ENCODE data around the gene MPV17. TPM values are rescaled to one million over a fixed set of nuclear protein-coding genes. Genes with fewer than 3 reads are reported as not detected.

MPV17 gene
- total and polyA plus RNA-seq, 4 donors = 46.6 to 132 (median 116) TPM

GRCh38 chr2:27262379-27263286 is 60.3 kb downstream of the MPV17 start, which contains the start of gene SLC30A3:
Gene SLC30A3 (minus strand): TSS chr2:27263047. CDS start chr2:27262906, 141 bp downstream.
- Histone ChIP-seq H3K9me3 (ENCODE audit: control insufficient read depth, insufficient read depth, low read length) (no peaks in the 10 kb centered on the region), H3K4me1 (ENCODE audit: control insufficient read depth, insufficient read depth, low read length) (peaks cover 34% of the 10 kb centered on the region), H3K27ac (ENCODE audit: low read depth, low read length) (no peak within 1 kb of the TSS), H3K36me3 (ENCODE audit: control insufficient read depth, insufficient read depth, low read length) (peaks cover 8% of the 10 kb centered on the region), H3K4me3 (ENCODE audit: low read depth, low read length) (peak within 1 kb of the TSS; percentile 36), H3K27me3 (ENCODE audit: control insufficient read depth, insufficient read depth, low read length) (peaks cover 64% of the 10 kb centered on the region)
- DNase-seq (ENCODE audit: low read depth in 4 of 6, low spot score in 6 of 6) = peak in 4 of 6 donors; percentile 27 to 92 (median 60)
- under 1% methylated on average over 96 of the region's 96 CpGs for WGBS (ENCODE audit: insufficient coverage)

GRCh38 chr2:27261926-27262298 is 61.0 kb downstream of the MPV17 start:
- peaks cover 13% of the 10 kb centered on the region for H3K36me3 ChIP-seq (ENCODE audit: control insufficient read depth, insufficient read depth, low read length)
- H3K27ac ChIP-seq (ENCODE audit: low read depth, low read length) = no peak overlapping the region
- peaks cover 34% of the 10 kb centered on the region for H3K4me1 ChIP-seq (ENCODE audit: control insufficient read depth, insufficient read depth, low read length)
- under 1% methylated on average over 40 of the region's 40 CpGs for WGBS (ENCODE audit: insufficient coverage)
- no peak overlapping the region for H3K4me3 ChIP-seq (ENCODE audit: low read depth, low read length)
- no peak for DNase-seq (ENCODE audit: low read depth in 4 of 6, low spot score in 6 of 6)
- H3K9me3 ChIP-seq (ENCODE audit: control insufficient read depth, insufficient read depth, low read length) = no peaks in the 10 kb centered on the region
- peaks cover 60% of the 10 kb centered on the region for H3K27me3 ChIP-seq (ENCODE audit: control insufficient read depth, insufficient read depth, low read length)

DNA sequence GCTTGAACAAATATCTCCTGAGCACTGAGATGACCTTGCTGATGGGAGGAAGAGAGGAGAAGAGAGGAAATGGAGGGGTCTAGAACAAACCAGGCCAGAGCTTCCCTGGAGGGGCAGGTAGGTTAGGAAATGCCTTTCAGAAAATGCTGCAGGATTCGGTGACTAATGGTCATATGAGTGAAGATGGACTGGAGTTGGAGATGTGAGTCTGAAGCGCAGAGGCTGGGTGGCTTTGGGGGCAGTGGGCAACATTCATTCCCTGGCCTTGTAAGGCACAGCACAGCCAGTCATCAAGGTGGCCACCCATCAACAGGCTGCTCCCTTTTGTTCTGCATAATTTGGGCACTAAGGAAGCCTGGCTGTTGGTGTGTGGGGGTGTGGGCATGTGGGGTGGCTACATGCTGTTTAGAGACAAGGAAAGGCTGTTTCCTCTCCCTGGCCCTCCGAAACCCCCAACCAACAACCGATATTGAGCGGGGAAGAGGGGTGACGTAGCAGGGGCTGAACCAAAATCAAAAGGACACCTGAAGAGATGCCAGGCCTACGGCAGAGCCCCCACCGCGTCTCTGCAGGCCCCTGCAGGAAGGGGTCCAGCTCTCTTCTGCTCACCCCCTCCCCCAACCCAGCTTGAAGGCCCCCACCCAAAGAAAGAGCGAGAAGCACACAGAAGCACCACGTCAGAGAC is 61.5 kb downstream of the MPV17 start:
- Histone ChIP-seq H3K27ac (ENCODE audit: low read depth, low read length) (no peak overlapping the region), H3K4me1 (ENCODE audit: control insufficient read depth, insufficient read depth, low read length) (peaks cover 34% of the 10 kb centered on the region), H3K4me3 (ENCODE audit: low read depth, low read length) (no peak overlapping the region), H3K9me3 (ENCODE audit: control insufficient read depth, insufficient read depth, low read length) (no peaks in the 10 kb centered on the region), H3K27me3 (ENCODE audit: control insufficient read depth, insufficient read depth, low read length) (peaks cover 60% of the 10 kb centered on the region), H3K36me3 (ENCODE audit: control insufficient read depth, insufficient read depth, low read length) (peaks cover 15% of the 10 kb centered on the region)
- peak in 1 of 6 donors; percentile 51 for DNase-seq (ENCODE audit: low read depth in 4 of 6, low spot score in 6 of 6)
- 49% methylated on average over 6 of the region's 11 CpGs for WGBS (ENCODE audit: insufficient coverage)

Other genes with a start within 250 kb of the MPV17 start
- 10 to 100 TPM; 20.9 to 46.2 TPM for gene EMILIN1, start 244.5 kb downstream of the MPV17 start, total RNA-seq
- gene EMILIN1, start 244.5 kb downstream of the MPV17 start, polyA plus RNA-seq (ENCODE audit: insufficient read length in 2 of 2) = 10 to 100 TPM; 11.4 to 16.2 TPM
- gene KHK, start 236.3 kb downstream of the MPV17 start, total RNA-seq = 1 to 10 TPM; 4.1 to 6.0 TPM
- 10 to 100 TPM; 16.9 to 19.1 TPM for gene KHK, start 236.3 kb downstream of the MPV17 start, polyA plus RNA-seq (ENCODE audit: insufficient read length in 2 of 2)
- gene CGREF1, start 204.0 kb downstream of the MPV17 start, total RNA-seq = 10 to 100 TPM; 19.0 to 22.7 TPM
- 10 to 100 TPM; 48.0 to 55.3 TPM for gene CGREF1, start 204.0 kb downstream of the MPV17 start, polyA plus RNA-seq (ENCODE audit: insufficient read length in 2 of 2)
- under 1 TPM; 0.77 to 0.79 TPM for gene ABHD1, start 199.3 kb downstream of the MPV17 start, total RNA-seq
- 1 to 10 TPM; 2.5 to 2.9 TPM for gene ABHD1, start 199.3 kb downstream of the MPV17 start, polyA plus RNA-seq (ENCODE audit: insufficient read length in 2 of 2)
- gene PREB, start 188.5 kb downstream of the MPV17 start, total RNA-seq = 10 to 100 TPM; 27.1 to 48.4 TPM
- 10 to 100 TPM; 62.7 to 62.9 TPM for gene PREB, start 188.5 kb downstream of the MPV17 start, polyA plus RNA-seq (ENCODE audit: insufficient read length in 2 of 2)
- gene PRR30, start 183.7 kb downstream of the MPV17 start, total RNA-seq = not detected
- not detected for gene PRR30, start 183.7 kb downstream of the MPV17 start, polyA plus RNA-seq (ENCODE audit: insufficient read length in 2 of 2)
- under 1 TPM in 1 of 2 donors, not detected in 1; 0.06 TPM for gene TCF23, start 174.1 kb downstream of the MPV17 start, total RNA-seq
- under 1 TPM in 1 of 2 donors, not detected in 1; 0.14 TPM for gene TCF23, start 174.1 kb downstream of the MPV17 start, polyA plus RNA-seq (ENCODE audit: insufficient read length in 2 of 2)
- 100 to 1,000 TPM; 103 to 198 TPM for gene ATRAID, start 111.1 kb downstream of the MPV17 start, total RNA-seq
- 100 to 1,000 TPM in 1 of 2 donors, 10 to 100 TPM in 1; 93.3 to 110 TPM for gene ATRAID, start 111.1 kb downstream of the MPV17 start, polyA plus RNA-seq (ENCODE audit: insufficient read length in 2 of 2)
- 10 to 100 TPM; 41.4 to 68.4 TPM for gene SLC5A6, start 110.8 kb downstream of the MPV17 start, total RNA-seq
- 10 to 100 TPM; 50.1 to 68.6 TPM for gene SLC5A6, start 110.8 kb downstream of the MPV17 start, polyA plus RNA-seq (ENCODE audit: insufficient read length in 2 of 2)
- gene CAD, start 105.7 kb downstream of the MPV17 start, total RNA-seq = 10 to 100 TPM; 26.5 to 30.3 TPM
- gene CAD, start 105.7 kb downstream of the MPV17 start, polyA plus RNA-seq (ENCODE audit: insufficient read length in 2 of 2) = 10 to 100 TPM; 38.7 to 49.2 TPM
- gene SLC30A3, start 60.0 kb downstream of the MPV17 start, total RNA-seq = 1 to 10 TPM; 2.9 to 5.5 TPM
- 10 to 100 TPM; 18.6 to 30.2 TPM for gene SLC30A3, start 60.0 kb downstream of the MPV17 start, polyA plus RNA-seq (ENCODE audit: insufficient read length in 2 of 2)
- under 1 TPM; 0.22 to 0.50 TPM for gene DNAJC5G, start 47.7 kb downstream of the MPV17 start, total RNA-seq
- gene DNAJC5G, start 47.7 kb downstream of the MPV17 start, polyA plus RNA-seq (ENCODE audit: insufficient read length in 2 of 2) = 1 to 10 TPM in 1 of 2 donors, under 1 TPM in 1; 0.48 to 1.7 TPM
- gene TRIM54, start 40.7 kb downstream of the MPV17 start, total RNA-seq = under 1 TPM; 0.17 to 0.30 TPM
- gene TRIM54, start 40.7 kb downstream of the MPV17 start, polyA plus RNA-seq (ENCODE audit: insufficient read length in 2 of 2) = 1 to 10 TPM; 1.3 to 1.6 TPM
- 1 to 10 TPM in 1 of 2 donors, under 1 TPM in 1; 0.79 to 2.6 TPM for gene UCN, start 14.7 kb downstream of the MPV17 start, total RNA-seq
- gene UCN, start 14.7 kb downstream of the MPV17 start, polyA plus RNA-seq (ENCODE audit: insufficient read length in 2 of 2) = 1 to 10 TPM; 4.0 to 4.6 TPM
- gene GTF3C2, start 33.7 kb upstream of the MPV17 start, total RNA-seq = 10 to 100 TPM; 37.8 to 41.5 TPM
- 10 to 100 TPM; 44.5 to 60.5 TPM for gene GTF3C2, start 33.7 kb upstream of the MPV17 start, polyA plus RNA-seq (ENCODE audit: insufficient read length in 2 of 2)
- gene EIF2B4, start 47.2 kb upstream of the MPV17 start, total RNA-seq = 10 to 100 TPM; 15.5 to 37.1 TPM
- gene EIF2B4, start 47.2 kb upstream of the MPV17 start, polyA plus RNA-seq (ENCODE audit: insufficient read length in 2 of 2) = 10 to 100 TPM; 46.7 to 58.9 TPM
- 100 to 1,000 TPM in 1 of 2 donors, 10 to 100 TPM in 1; 66.2 to 112 TPM for gene SNX17, start 47.5 kb upstream of the MPV17 start, total RNA-seq
- gene SNX17, start 47.5 kb upstream of the MPV17 start, polyA plus RNA-seq (ENCODE audit: insufficient read length in 2 of 2) = 100 to 1,000 TPM in 1 of 2 donors, 10 to 100 TPM in 1; 88.5 to 103 TPM
- 10 to 100 TPM in 1 of 2 donors, 1 to 10 TPM in 1; 6.3 to 16.5 TPM for gene ZNF513, start 57.6 kb upstream of the MPV17 start, total RNA-seq
- 10 to 100 TPM; 32.6 to 35.3 TPM for gene ZNF513, start 57.6 kb upstream of the MPV17 start, polyA plus RNA-seq (ENCODE audit: insufficient read length in 2 of 2)
- gene PPM1G, start 86.5 kb upstream of the MPV17 start, total RNA-seq = 10 to 100 TPM; 40.2 to 69.8 TPM
- 10 to 100 TPM; 94.8 to 96.1 TPM for gene PPM1G, start 86.5 kb upstream of the MPV17 start, polyA plus RNA-seq (ENCODE audit: insufficient read length in 2 of 2)
- gene NRBP1, start 105.5 kb upstream of the MPV17 start, total RNA-seq = 10 to 100 TPM; 80.1 to 92.1 TPM
- 100 to 1,000 TPM; 119 to 133 TPM for gene NRBP1, start 105.5 kb upstream of the MPV17 start, polyA plus RNA-seq (ENCODE audit: insufficient read length in 2 of 2)
- under 1 TPM in 1 of 2 donors, not detected in 1; 0.72 TPM for gene KRTCAP3, start 119.3 kb upstream of the MPV17 start, total RNA-seq
- 1 to 10 TPM; 2.6 to 5.2 TPM for gene KRTCAP3, start 119.3 kb upstream of the MPV17 start, polyA plus RNA-seq (ENCODE audit: insufficient read length in 2 of 2)
- 10 to 100 TPM; 35.0 to 48.4 TPM for gene IFT172, start 166.6 kb upstream of the MPV17 start, total RNA-seq
- 10 to 100 TPM; 40.1 to 68.0 TPM for gene IFT172, start 166.6 kb upstream of the MPV17 start, polyA plus RNA-seq (ENCODE audit: insufficient read length in 2 of 2)
- gene FNDC4, start 172.1 kb upstream of the MPV17 start, total RNA-seq = 10 to 100 TPM; 42.5 to 50.8 TPM
- gene FNDC4, start 172.1 kb upstream of the MPV17 start, polyA plus RNA-seq (ENCODE audit: insufficient read length in 2 of 2) = 100 to 1,000 TPM; 134 to 137 TPM
- under 1 TPM; 0.20 to 0.77 TPM for gene GCKR, start 173.7 kb upstream of the MPV17 start, total RNA-seq
- 1 to 10 TPM; 1.7 to 2.9 TPM for gene GCKR, start 173.7 kb upstream of the MPV17 start, polyA plus RNA-seq (ENCODE audit: insufficient read length in 2 of 2)